Activated T-helper 9 cell treated with anti-CD3 and anti-CD28 coated beads, Interleukin-2, amount 50 U/mL, for 16 hours (primary cell): ENCODE data around the gene DGKD.

ENCODE experiments used
- DNase-seq: peaks from one replicate; pipeline ENCODE4 v3.0.0-alpha.2; 2020; ENCODE audit warnings: low read depth

The DGKD gene

GRCh38 chr2:233412405-233412804 lies 58.1 kb downstream of the DGKD start:
- DNase-seq, result no peak

- DNase-seq, result no peak
These were observed 58.8 kb downstream of the DGKD start for GRCh38 chr2:233413046-233413445.

- DNase-seq, result peak; percentile 41
These were observed 59.4 kb downstream of the DGKD start for GRCh38 chr2:233413559-233414272.

- no peak for DNase-seq
These were observed 60.0 kb downstream of the DGKD start for GRCh38 chr2:233414273-233414654.

GRCh38 chr2:233414777-233415570 lies 60.7 kb downstream of the DGKD start:
- DNase-seq, result no peak

- DNase-seq, result no peak
These were observed 61.9 kb downstream of the DGKD start for GRCh38 chr2:233416199-233416598.

- no peak for DNase-seq
These were observed 62.4 kb downstream of the DGKD start for GRCh38 chr2:233416706-233417105.

- DNase-seq, result no peak
These were observed 63.0 kb downstream of the DGKD start for GRCh38 chr2:233417282-233417681.

GRCh38 chr2:233418052-233418760 lies 63.9 kb downstream of the DGKD start:
- DNase-seq, result no peak

- DNase-seq, result no peak
These were observed 64.7 kb downstream of the DGKD start for GRCh38 chr2:233418761-233419546.

- no peak for DNase-seq
These were observed 65.5 kb downstream of the DGKD start for GRCh38 chr2:233419602-233420391.

GRCh38 chr2:233421091-233421816 lies 67.0 kb downstream of the DGKD start:
- no peak for DNase-seq

- peak; percentile 33 for DNase-seq
These were observed 67.9 kb downstream of the DGKD start for GRCh38 chr2:233422050-233422639.

- no peak for DNase-seq
These were observed 68.6 kb downstream of the DGKD start for GRCh38 chr2:233422649-233423551.

GRCh38 chr2:233423552-233423860 lies 69.2 kb downstream of the DGKD start:
- no peak for DNase-seq

- DNase-seq, result no peak
These were observed 70.1 kb downstream of the DGKD start for GRCh38 chr2:233424154-233424951.

- peak; percentile 61 for DNase-seq
These were observed 72.5 kb downstream of the DGKD start for GRCh38 chr2:233426619-233427342.

- no peak for DNase-seq
These were observed 73.7 kb downstream of the DGKD start for GRCh38 chr2:233428008-233428407.
